HFFc6 (cell line): Measurements from ENCODE around the gene MOB3C. TPM values are rescaled to one million over a fixed set of nuclear protein-coding genes. Genes with fewer than 3 reads are reported as not detected.
A peak's percentile ranks its signal among the peaks of the same experiment; 100 is the strongest.

ENCODE experiments used
- DNase-seq: peaks from one replicate; pipeline ENCODE4 v3.0.0-alpha.2; 2018
- H3K27ac Mint-ChIP-seq: 2 replicates; pipeline ENCODE4 v1.8.0; 2020; ENCODE audit warnings: mild to moderate bottlenecking, mixed read lengths
- H3K27me3 Mint-ChIP-seq: 2 replicates; pipeline ENCODE4 v1.8.0; 2021; ENCODE audit warnings: mild to moderate bottlenecking, moderate library complexity, mixed read lengths; ENCODE audit not compliant: insufficient read depth
- H3K36me3 Mint-ChIP-seq: 2 replicates; pipeline ENCODE4 v1.8.0; 2021; ENCODE audit warnings: low read depth, mixed read lengths
- H3K4me1 Mint-ChIP-seq: 2 replicates; pipeline ENCODE4 v1.8.0; 2020; ENCODE audit warnings: low read depth, mixed read lengths
- H3K4me3 Mint-ChIP-seq: 2 replicates; pipeline ENCODE4 v1.8.0; 2020; ENCODE audit warnings: mild to moderate bottlenecking, moderate library complexity, mixed read lengths
- H3K9me3 Mint-ChIP-seq: 2 replicates; pipeline ENCODE4 v1.8.0; 2020; ENCODE audit warnings: mild to moderate bottlenecking, mixed read lengths
- CTCF ChIP-seq: fragments of 200-600 bp; sonication (generic); IDR thresholded peaks from 2 replicates; pipeline ENCODE4 v1.5.0; 2021; ENCODE audit warnings: antibody characterized with exemption, mild to moderate bottlenecking
- total RNA-seq, 6 experiments: library from RNA; stranded (reverse); fragmentation: NEBNext Ultra II Directional; extraction: Animal tissue kit (Norgen Biotek cat#: 25700); gene quantifications; 2 replicates in 1 of 6; 3 replicates in 5 of 6; pipeline ENCODE4 v1.2.3, GENCODE V29; 2021

The MOB3C gene
- total RNA-seq, 6 experiments from 2014 or later, result 6.3 to 8.5 (median 7.2) TPM

GRCh38 chr1:46607345-46608130 lies 9.1 kb downstream of the MOB3C start:
- peaks cover 25% of the 10 kb centered on the region for H3K36me3 Mint-ChIP-seq
- peaks cover 44% of the 10 kb centered on the region for H3K4me1 Mint-ChIP-seq
- no peak overlapping the region for H3K27ac Mint-ChIP-seq
- DNase-seq, result no peak
- no peak for TF ChIP-seq CTCF
- no peaks in the 10 kb centered on the region for H3K9me3 Mint-ChIP-seq
- H3K27me3 Mint-ChIP-seq, result no peaks in the 10 kb centered on the region
- no peak overlapping the region for H3K4me3 Mint-ChIP-seq

- Mint-ChIP-seq H3K4me1 (peaks cover 45% of the 10 kb centered on the region), H3K4me3 (peak overlapping the region; percentile 17; the same call in 1 of the 2 replicates), H3K27ac (peak overlapping the region; percentile 39), H3K9me3 (no peaks in the 10 kb centered on the region), H3K36me3 (peaks cover 30% of the 10 kb centered on the region), H3K27me3 (no peaks in the 10 kb centered on the region; the same call in 1 of the 2 replicates)
- DNase-seq, result no peak
- TF ChIP-seq CTCF, result no peak
These were observed 10.2 kb downstream of the MOB3C start for GRCh38 chr1:46606255-46606965.

GRCh38 chr1:46605232-46605631 lies 11.4 kb downstream of the MOB3C start:
- no peaks in the 10 kb centered on the region; the same call in 1 of the 2 replicates for H3K27me3 Mint-ChIP-seq
- H3K4me3 Mint-ChIP-seq, result peak overlapping the region; percentile 97
- peaks cover 47% of the 10 kb centered on the region for H3K4me1 Mint-ChIP-seq
- H3K36me3 Mint-ChIP-seq, result peaks cover 30% of the 10 kb centered on the region
- no peak for DNase-seq
- TF ChIP-seq CTCF, result no peak
- H3K9me3 Mint-ChIP-seq, result no peaks in the 10 kb centered on the region
- no peak overlapping the region for H3K27ac Mint-ChIP-seq

- Mint-ChIP-seq H3K36me3 (peaks cover 18% of the 10 kb centered on the region), H3K27me3 (no peaks in the 10 kb centered on the region; the same call in 1 of the 2 replicates), H3K4me3 (peak within 1 kb of the TSS; percentile 97), H3K9me3 (no peaks in the 10 kb centered on the region), H3K27ac (peak within 1 kb of the TSS; percentile 81), H3K4me1 (peaks cover 53% of the 10 kb centered on the region)
- peak; percentile 83 for DNase-seq
- TF ChIP-seq CTCF, result peak; percentile 57
These were observed 12.6 kb downstream of the MOB3C start, which contains the start of gene MKNK1 for GRCh38 chr1:46603858-46604549. MKNK1 (minus strand) TSS chr1:46604268; CDS start chr1:46583327, 20,941 bp downstream.

- peak overlapping the region; percentile 97 for H3K4me3 Mint-ChIP-seq
- no peak for DNase-seq
- no peaks in the 10 kb centered on the region for H3K9me3 Mint-ChIP-seq
- peaks cover 13% of the 10 kb centered on the region for H3K36me3 Mint-ChIP-seq
- peaks cover 53% of the 10 kb centered on the region for H3K4me1 Mint-ChIP-seq
- peak overlapping the region; percentile 63 for H3K27ac Mint-ChIP-seq
- no peaks in the 10 kb centered on the region; the same call in 1 of the 2 replicates for H3K27me3 Mint-ChIP-seq
- TF ChIP-seq CTCF, result no peak
These were observed 13.1 kb downstream of the MOB3C start for GRCh38 chr1:46603481-46603857.
